DOHH2 (cell line): Measurements from ENCODE around the gene TSNAXIP1.

Experiments
- H3F3A ChIP-seq: fragments of 200-600 bp; sonication (generic), shearing (Covaris generic); 2 replicates; pipeline ENCODE4 v1.6.0; 2016; ENCODE audit warnings: antibody characterized with exemption, mild to moderate bottlenecking; ENCODE audit not compliant: control insufficient read depth, insufficient read depth
- H3K27ac ChIP-seq: fragments of 200-600 bp; sonication (generic); 2 replicates; pipeline ENCODE4 v1.5.1; 2014; ENCODE audit warnings: low read depth, mild to moderate bottlenecking, low read length, moderate library complexity
- H3K27me3 ChIP-seq: fragments of 200-600 bp; sonication (generic); 2 replicates; pipeline ENCODE4 v1.6.1; 2014; ENCODE audit warnings: mild to moderate bottlenecking, low read length, mixed read lengths; ENCODE audit not compliant: control insufficient read depth
- H3K36me3 ChIP-seq: fragments of 200-600 bp; sonication (generic); 2 replicates; pipeline ENCODE4 v1.6.1; 2014; ENCODE audit warnings: mild to moderate bottlenecking, low read length, moderate library complexity, mixed read lengths; ENCODE audit not compliant: control insufficient read depth
- H3K4me1 ChIP-seq: fragments of 200-600 bp; sonication (generic); 2 replicates; pipeline ENCODE4 v1.6.1; 2014; ENCODE audit warnings: mild to moderate bottlenecking, low read length, mixed read lengths; ENCODE audit not compliant: control insufficient read depth
- H3K4me2 ChIP-seq: fragments of 200-600 bp; sonication (generic); 2 replicates; pipeline ENCODE4 v1.6.0; 2014; ENCODE audit warnings: mild to moderate bottlenecking, low read length, moderate library complexity
- H3K4me3 ChIP-seq: fragments of 200-600 bp; sonication (generic); 2 replicates; pipeline ENCODE4 v1.5.1; 2014; ENCODE audit warnings: mild to moderate bottlenecking, low read length, mixed read lengths
- H3K79me2 ChIP-seq: fragments of 200-600 bp; sonication (generic); 2 replicates; pipeline ENCODE4 v1.6.1; 2014; ENCODE audit warnings: mild to moderate bottlenecking, low read length, mixed read lengths; ENCODE audit not compliant: control insufficient read depth
- H3K9me2 ChIP-seq: fragments of 200-600 bp; sonication (generic); replicated peaks from 2 replicates; pipeline ENCODE4 v1.6.1; 2014; ENCODE audit warnings: mild to moderate bottlenecking, low read length, mixed read lengths; ENCODE audit not compliant: control insufficient read depth
- H3K9me3 ChIP-seq: fragments of 200-600 bp; sonication (generic); 2 replicates; pipeline ENCODE4 v1.6.1; 2014; ENCODE audit warnings: antibody characterized with exemption, low read length, mixed read lengths; ENCODE audit not compliant: control insufficient read depth, insufficient read depth
- H4K20me1 ChIP-seq: fragments of 200-600 bp; sonication (generic); 2 replicates; pipeline ENCODE4 v1.6.0; 2014; ENCODE audit warnings: low read depth, mild to moderate bottlenecking, antibody characterized with exemption, low read length, moderate library complexity; ENCODE audit not compliant: control insufficient read depth, insufficient read depth
- CTCF ChIP-seq: fragments of 200-600 bp; sonication (generic); IDR thresholded peaks from one replicate; pipeline ENCODE4 v1.5.1; 2014; ENCODE audit warnings: antibody characterized with exemption, mild to moderate bottlenecking, low read depth, low read length; ENCODE audit not compliant: poor library complexity, severe bottlenecking
- EZH2phosphoT487 ChIP-seq: fragments of 200-600 bp; sonication (generic); IDR thresholded peaks from 2 replicates; pipeline ENCODE4 v1.6.1; 2017; ENCODE audit warnings: borderline replicate concordance, mild to moderate bottlenecking, antibody characterized with exemption, low read length, moderate library complexity, mixed read lengths

Gene TSNAXIP1

GRCh38 chr16:67872631-67873434 lies 66.1 kb downstream of the TSNAXIP1 start, which contains the start of gene EDC4:
EDC4 (plus strand) TSS chr16:67873052; CDS start chr16:67873262, 210 bp downstream.
- TF ChIP-seq CTCF (no peak), EZH2phosphoT487 (no peak)
- Histone ChIP-seq H3K79me2 (peaks cover 40% of the 10 kb centered on the region), H3F3A (peaks cover 18% of the 10 kb centered on the region), H3K27ac (peak within 1 kb of the TSS; percentile 27), H3K4me3 (peak within 1 kb of the TSS; percentile 85), H3K36me3 (peaks cover 59% of the 10 kb centered on the region), H3K4me1 (peaks cover 22% of the 10 kb centered on the region), H3K27me3 (no peaks in the 10 kb centered on the region), H3K9me3 (no peaks in the 10 kb centered on the region), H3K4me2 (peak within 1 kb of the TSS; percentile 73), H4K20me1 (peaks cover 4% of the 10 kb centered on the region; the same call in 1 of the 2 replicates), H3K9me2 (no peaks in the 10 kb centered on the region)

GRCh38 chr16:67873435-67874370 lies 67.0 kb downstream of the TSNAXIP1 start:
- Histone ChIP-seq H3K4me1 (peaks cover 22% of the 10 kb centered on the region), H3K4me2 (peak overlapping the region; percentile 73), H3K9me3 (no peaks in the 10 kb centered on the region), H3K79me2 (peaks cover 40% of the 10 kb centered on the region), H3K9me2 (no peaks in the 10 kb centered on the region), H3K27ac (peak overlapping the region; percentile 27), H3F3A (peaks cover 18% of the 10 kb centered on the region), H3K36me3 (peaks cover 61% of the 10 kb centered on the region), H3K27me3 (no peaks in the 10 kb centered on the region), H4K20me1 (peaks cover 4% of the 10 kb centered on the region; the same call in 1 of the 2 replicates), H3K4me3 (peak overlapping the region; percentile 85)
- TF ChIP-seq EZH2phosphoT487 (no peak), CTCF (no peak)

- H3K4me1 ChIP-seq = peaks cover 22% of the 10 kb centered on the region
- peak overlapping the region; percentile 85 for H3K4me3 ChIP-seq
- H3K79me2 ChIP-seq = peaks cover 40% of the 10 kb centered on the region
- no peaks in the 10 kb centered on the region for H3K27me3 ChIP-seq
- TF ChIP-seq CTCF = no peak
- TF ChIP-seq EZH2phosphoT487 = no peak
- peaks cover 18% of the 10 kb centered on the region for H3F3A ChIP-seq
- no peaks in the 10 kb centered on the region for H3K9me2 ChIP-seq
- peak overlapping the region; percentile 73 for H3K4me2 ChIP-seq
- peaks cover 4% of the 10 kb centered on the region; the same call in 1 of the 2 replicates for H4K20me1 ChIP-seq
- H3K36me3 ChIP-seq = peaks cover 68% of the 10 kb centered on the region
- H3K9me3 ChIP-seq = no peaks in the 10 kb centered on the region
- H3K27ac ChIP-seq = no peak overlapping the region
Measured at GRCh38 chr16:67874372-67874771, 67.7 kb downstream of the TSNAXIP1 start.
